HG03469 (cell line): Measurements from ENCODE around the gene PLXNA1.

ENCODE experiments used
- ATAC-seq: cut with Tn5 transposase; IDR thresholded peaks from one replicate; pipeline ENCODE4 v1.9.1; 2021; ENCODE audit warnings: mild to moderate bottlenecking, moderate library complexity, moderate number of reproducible peaks; ENCODE audit not compliant: unreplicated experiment

Gene PLXNA1

GRCh38 chr3:126964950-126965349, 18.0 kb upstream of the PLXNA1 start:
- no peak for ATAC-seq

GRCh38 chr3:126965526-126966080, 17.3 kb upstream of the PLXNA1 start:
- no peak for ATAC-seq

- no peak for ATAC-seq
These were observed 15.5 kb upstream of the PLXNA1 start for GRCh38 chr3:126967386-126967785.

GRCh38 chr3:126968391-126969390, 14.2 kb upstream of the PLXNA1 start:
- no peak for ATAC-seq

GRCh38 chr3:126969586-126969985, 13.3 kb upstream of the PLXNA1 start:
- no peak for ATAC-seq

GRCh38 chr3:126970101-126970500, 12.8 kb upstream of the PLXNA1 start:
- ATAC-seq: no peak

- no peak for ATAC-seq
These were observed 12.0 kb upstream of the PLXNA1 start for GRCh38 chr3:126970921-126971320.

- no peak for ATAC-seq
These were observed 11.0 kb upstream of the PLXNA1 start for GRCh38 chr3:126971891-126972351.

GRCh38 chr3:126972866-126973265, 10.0 kb upstream of the PLXNA1 start:
- no peak for ATAC-seq

GRCh38 chr3:126973814-126974213, 9.1 kb upstream of the PLXNA1 start:
- ATAC-seq: no peak

- ATAC-seq: no peak
These were observed 8.2 kb upstream of the PLXNA1 start for GRCh38 chr3:126974756-126975155.

- ATAC-seq: no peak
These were observed 6.0 kb upstream of the PLXNA1 start for GRCh38 chr3:126976906-126977305.

GRCh38 chr3:126977821-126978220, 5.1 kb upstream of the PLXNA1 start:
- ATAC-seq: no peak

- ATAC-seq: no peak
These were observed 4.6 kb upstream of the PLXNA1 start for GRCh38 chr3:126978291-126978690.

GRCh38 chr3:126979046-126979628, 3.8 kb upstream of the PLXNA1 start:
- ATAC-seq: no peak

- no peak for ATAC-seq
These were observed 2.6 kb upstream of the PLXNA1 start for GRCh38 chr3:126980266-126980811.

GRCh38 chr3:126982126-126982470, 817 bp upstream of the PLXNA1 start:
- peak; percentile 14 for ATAC-seq

- ATAC-seq: no peak
These were observed 349 bp downstream of the PLXNA1 start for GRCh38 chr3:126983276-126983652.

GRCh38 chr3:126983653-126984390, 907 bp downstream of the PLXNA1 start:
- no peak for ATAC-seq

- ATAC-seq: no peak
These were observed 1.6 kb downstream of the PLXNA1 start for GRCh38 chr3:126984391-126985131.
